ENCODE measurements around the gene BABAM2.
"Not testable (repeated sequence)": the region's sequence is repeated elsewhere in the genome, so short reads cannot be mapped to it uniquely, and the experiment has no call there.

BABAM2 gene

GRCh38 chr2:28363686-28364280 lies 473.3 kb downstream of the BABAM2 start:
- DNase-seq (ENCODE audit: low read depth): no peak

- DNase-seq (ENCODE audit: low read depth): no peak
Observed at GRCh38 chr2:28364610-28365009, 474.1 kb downstream of the BABAM2 start.

GRCh38 chr2:28365158-28365557 lies 474.6 kb downstream of the BABAM2 start:
- DNase-seq (ENCODE audit: low read depth): no peak

DNA sequence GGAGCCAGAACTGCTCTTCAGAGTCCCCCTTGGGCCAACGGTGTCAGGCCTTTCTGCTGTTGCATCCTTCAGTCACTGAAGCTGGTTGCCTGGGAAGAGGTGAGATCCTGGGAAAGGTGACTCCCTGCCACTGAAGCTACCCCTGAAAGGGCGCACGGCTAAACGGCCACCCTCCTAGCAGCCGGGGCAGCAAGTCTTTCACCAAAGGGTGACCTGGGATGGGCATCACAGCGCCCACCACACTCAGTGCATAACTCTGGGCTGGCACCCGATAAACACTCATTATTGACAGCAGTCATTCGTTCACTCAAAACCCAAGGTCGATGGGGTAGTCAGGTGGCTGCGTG lies 475.6 kb downstream of the BABAM2 start:
- no peak for DNase-seq (ENCODE audit: low read depth)

- DNase-seq (ENCODE audit: low read depth): no peak
Observed at GRCh38 chr2:28366496-28367282, 476.2 kb downstream of the BABAM2 start.

GRCh38 chr2:28367667-28368356 lies 477.3 kb downstream of the BABAM2 start:
- DNase-seq (ENCODE audit: low read depth): no peak

DNA sequence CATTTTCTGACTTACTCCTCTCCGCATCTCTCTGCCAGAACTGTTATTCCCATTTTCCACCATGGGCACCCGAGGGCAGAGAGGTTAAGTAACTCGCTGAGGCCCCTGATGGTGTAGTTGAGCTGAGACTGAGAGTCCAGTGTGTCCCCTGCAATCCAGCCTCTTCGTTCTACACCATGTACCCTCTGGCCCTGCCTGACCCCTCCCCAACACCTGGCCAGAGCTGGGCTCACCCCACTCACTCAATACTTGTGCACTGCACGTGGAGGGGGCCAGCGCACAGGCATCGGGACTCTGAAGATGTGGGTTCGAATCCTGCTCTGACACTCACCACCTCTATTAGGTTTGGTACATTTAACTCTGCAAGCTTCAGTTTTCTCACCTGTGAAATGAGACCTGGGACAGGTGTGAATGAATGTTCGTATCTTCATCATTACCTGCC lies 477.8 kb downstream of the BABAM2 start:
- no peak for DNase-seq (ENCODE audit: low read depth)

GRCh38 chr2:28369358-28369757 lies 478.8 kb downstream of the BABAM2 start:
- no peak for DNase-seq (ENCODE audit: low read depth)

GRCh38 chr2:28370354-28370753 lies 479.8 kb downstream of the BABAM2 start:
- DNase-seq (ENCODE audit: low read depth): no peak

DNA sequence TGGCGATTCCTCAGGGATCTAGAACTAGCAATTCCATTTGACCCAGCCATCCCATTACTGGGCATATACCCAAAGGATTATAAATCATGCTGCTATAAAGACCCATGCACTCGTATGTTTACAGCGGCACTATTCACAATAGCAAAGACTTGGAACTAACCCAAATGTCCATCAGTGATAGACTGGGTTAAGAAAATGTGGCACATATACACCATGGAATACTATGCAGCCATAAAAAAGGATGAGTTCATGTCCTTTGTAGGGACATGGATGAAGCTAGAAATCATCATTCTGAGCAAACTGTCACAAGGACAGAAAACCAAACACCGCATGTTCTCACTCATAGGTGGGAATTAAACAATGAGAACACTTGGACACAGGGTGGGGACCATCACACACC lies 481.2 kb downstream of the BABAM2 start:
- not testable (repeated sequence) for DNase-seq (ENCODE audit: low read depth)

DNA sequence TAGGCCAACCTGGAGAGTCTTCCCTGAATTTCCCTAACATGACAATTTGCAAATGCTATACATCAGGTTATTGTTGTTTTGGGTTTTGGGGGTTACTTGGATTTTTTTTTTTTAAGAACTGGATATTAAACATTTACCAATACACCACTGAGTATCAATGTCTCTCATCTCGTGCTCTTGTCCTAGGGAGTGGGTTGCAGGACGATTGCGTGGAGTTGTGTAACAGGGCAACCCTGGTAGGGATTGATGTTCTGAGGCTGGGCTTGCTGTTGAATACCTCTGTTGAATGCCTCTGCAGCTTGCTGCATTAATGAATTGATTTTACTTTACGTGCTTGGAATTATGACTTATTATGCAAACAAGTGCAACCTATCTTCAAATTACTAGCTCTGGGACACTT lies 483.3 kb downstream of the BABAM2 start:
- DNase-seq (ENCODE audit: low read depth): no peak

DNA sequence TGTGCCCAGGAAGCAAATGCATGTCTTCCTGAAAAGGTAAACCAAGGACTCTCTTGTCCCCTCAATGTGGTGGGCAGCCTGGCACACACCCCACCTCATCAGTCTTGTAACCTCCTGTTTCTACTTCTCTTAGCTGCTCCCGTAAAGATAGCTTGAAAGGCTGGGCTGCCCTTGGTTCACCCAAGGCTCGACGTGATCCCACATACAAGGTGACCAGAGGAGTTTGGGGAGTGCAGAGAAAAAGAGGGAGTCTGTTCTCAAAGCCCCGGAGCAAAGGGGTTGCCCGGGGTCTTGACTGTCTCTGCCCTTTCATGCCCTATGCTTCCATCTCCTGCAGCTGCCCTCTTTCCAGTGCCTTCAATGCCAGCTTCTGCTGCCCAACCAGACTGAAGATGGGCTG lies 483.8 kb downstream of the BABAM2 start:
- no peak for DNase-seq (ENCODE audit: low read depth)

- DNase-seq (ENCODE audit: low read depth): no peak
Observed at GRCh38 chr2:28375236-28375635, 484.7 kb downstream of the BABAM2 start.

GRCh38 chr2:28375742-28376631 lies 485.5 kb downstream of the BABAM2 start:
- no peak for DNase-seq (ENCODE audit: low read depth)

DNA sequence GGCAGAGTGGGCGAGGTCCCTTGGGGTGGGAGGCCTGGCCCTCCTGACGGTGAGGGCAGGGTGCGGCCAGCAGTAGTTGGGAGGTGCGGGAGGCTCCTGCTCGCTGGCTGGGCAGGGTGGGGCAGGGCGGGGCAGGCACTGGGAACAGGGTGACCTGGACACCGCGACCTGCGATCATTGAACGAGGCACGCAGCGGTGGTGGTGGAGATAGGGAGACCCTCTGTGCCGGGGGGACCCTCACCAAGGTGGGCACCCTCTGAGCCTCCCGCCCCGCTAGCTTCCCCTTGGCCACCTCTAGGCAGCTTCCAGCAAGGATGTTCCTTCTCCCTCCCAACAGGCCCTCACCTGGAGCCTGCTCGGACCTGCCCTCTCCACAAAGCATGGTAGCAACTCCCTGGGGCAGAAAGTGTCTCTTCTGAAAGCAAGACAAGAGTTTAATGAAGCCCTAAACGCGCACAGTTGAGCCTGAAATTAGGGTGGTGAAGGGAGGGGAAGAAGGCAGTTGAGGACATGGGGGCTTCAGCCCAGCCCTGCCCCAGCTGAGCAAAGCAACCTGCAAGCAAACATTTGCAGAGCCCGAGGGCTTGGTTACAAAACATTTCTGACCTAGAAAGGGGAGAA lies 486.8 kb downstream of the BABAM2 start:
- no peak for DNase-seq (ENCODE audit: low read depth)

GRCh38 chr2:28377984-28378678 lies 487.6 kb downstream of the BABAM2 start:
- DNase-seq (ENCODE audit: low read depth): no peak

DNA sequence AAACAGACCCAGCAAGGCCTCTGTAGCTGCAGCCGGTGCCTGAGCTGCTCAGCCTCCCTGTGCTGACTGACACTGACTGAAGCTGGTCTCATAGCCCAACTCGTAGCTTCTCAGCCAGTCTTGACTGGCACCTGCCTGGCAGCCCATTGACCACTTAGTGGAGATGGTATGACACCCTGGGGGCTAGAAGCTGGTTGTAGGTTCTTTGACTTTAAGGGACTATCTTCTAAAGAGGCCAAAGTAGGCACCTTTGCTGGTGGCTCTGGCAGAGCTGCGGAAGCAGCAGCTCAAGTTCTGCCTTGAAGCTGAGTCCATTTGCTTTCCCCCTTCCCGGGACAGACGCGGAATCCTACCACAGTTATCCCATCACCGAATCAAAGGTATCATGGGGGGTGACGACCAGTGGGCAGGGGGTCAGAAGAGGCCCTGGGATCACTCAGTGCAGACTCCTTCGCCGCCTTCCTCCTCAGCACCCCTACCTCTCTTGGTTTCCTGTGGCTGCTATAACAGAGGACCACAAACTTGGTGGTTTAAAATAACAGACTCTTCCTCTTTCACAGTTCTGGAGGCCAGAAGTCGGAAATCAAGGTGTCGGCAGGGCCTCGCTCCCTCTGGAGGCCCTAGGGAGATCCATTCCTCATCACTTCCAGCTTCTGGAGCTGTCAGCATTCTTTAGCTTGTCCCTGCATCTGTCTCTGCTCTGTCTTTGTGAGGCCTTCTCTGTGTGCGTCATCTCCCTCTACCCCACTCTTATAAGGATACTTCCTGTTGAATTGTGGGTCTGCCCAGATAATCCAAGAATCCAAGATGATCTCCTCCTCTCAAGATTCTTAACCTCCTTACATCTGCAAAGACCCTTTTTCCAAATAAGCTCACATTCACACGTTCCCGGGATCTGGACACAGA lies 488.4 kb downstream of the BABAM2 start:
- no peak for DNase-seq (ENCODE audit: low read depth)

- DNase-seq (ENCODE audit: low read depth): no peak
Observed at GRCh38 chr2:28380219-28380618, 489.7 kb downstream of the BABAM2 start.

GRCh38 chr2:28381225-28382180 lies 491.0 kb downstream of the BABAM2 start:
- no peak for DNase-seq (ENCODE audit: low read depth)
